T47D (cell line): ENCODE data around the gene ZFR2.

Source experiments
- DNase-seq, 2 experiments: peaks; one replicate each; pipeline versions ENCODE4 v3.0.0 to v3.0.0-alpha.2; 2011 to 2012; ENCODE audit warnings: low read depth in 1 of 2, low spot score in 1 of 2
- JUND ChIP-seq: IDR thresholded peaks from 2 replicates; pipeline ENCODE4 v1.6.1; 2012; ENCODE audit warnings: low read depth
- in situ Hi-C: cut with HindIII; loops from 2 replicates; pipeline ENCODE4 v1.10.0; 2016; ENCODE audit warnings: low sequenced_read_pairs, low pct_unique_long_range_greater_than_20kb

The ZFR2 gene

DNA sequence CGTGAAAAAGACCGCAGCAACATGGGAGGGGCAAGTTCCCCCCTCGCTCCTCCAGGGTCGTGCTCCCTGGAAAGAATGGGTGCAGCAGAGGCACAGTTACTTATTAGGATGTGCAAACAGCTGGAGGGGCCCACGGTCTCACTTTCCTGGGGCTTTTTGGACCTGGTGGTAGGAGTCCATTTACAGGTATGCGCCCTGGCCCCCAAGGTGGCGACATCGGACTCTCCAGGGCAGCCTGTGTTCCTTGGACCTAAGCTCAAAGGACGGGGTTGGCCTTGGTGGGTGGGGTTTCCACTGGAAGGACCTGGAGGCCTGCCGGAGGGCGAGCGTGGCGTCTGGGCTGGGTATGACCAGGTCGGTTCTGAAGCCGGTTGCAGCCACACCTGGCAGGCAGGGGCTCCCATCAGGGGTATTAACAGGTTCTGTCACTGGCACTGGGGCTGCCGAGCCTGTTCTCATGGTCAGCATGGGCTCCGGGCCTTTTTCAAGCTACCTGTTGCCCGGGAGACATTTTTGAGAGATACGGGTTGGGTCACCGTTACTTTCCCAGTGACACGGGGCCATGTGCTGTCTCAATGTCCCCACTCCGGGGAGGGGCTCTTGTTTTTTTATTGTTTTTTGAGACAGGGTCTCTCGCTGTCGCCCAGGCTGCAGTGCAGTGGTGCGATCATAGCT lies 5.9 kb downstream of the ZFR2 start:
- TF ChIP-seq JUND: no peak
- no peak for DNase-seq
- in situ Hi-C loops: no loop called here

DNA sequence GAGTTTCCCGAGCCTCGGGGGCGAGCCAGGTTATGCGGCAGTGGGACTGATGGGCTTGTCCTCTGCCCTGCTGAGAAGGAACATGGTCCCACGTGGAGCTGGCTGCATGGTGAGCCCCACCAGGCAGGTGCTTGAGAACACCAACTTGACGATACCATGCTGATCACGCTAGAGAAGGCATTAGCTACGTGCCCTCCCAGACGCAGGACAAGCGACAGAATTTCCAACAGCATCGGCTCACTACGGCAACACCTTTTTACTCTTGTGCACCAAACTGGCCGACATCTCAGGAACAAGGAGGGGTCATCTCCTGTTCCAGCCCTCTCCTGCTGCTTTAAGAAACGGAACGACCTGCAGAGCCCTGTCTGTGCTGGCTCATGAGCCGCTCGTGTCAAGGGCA lies 8.3 kb downstream of the ZFR2 start:
- no peak for TF ChIP-seq JUND
- no peak for DNase-seq
- in situ Hi-C loops: no loop called here

DNA sequence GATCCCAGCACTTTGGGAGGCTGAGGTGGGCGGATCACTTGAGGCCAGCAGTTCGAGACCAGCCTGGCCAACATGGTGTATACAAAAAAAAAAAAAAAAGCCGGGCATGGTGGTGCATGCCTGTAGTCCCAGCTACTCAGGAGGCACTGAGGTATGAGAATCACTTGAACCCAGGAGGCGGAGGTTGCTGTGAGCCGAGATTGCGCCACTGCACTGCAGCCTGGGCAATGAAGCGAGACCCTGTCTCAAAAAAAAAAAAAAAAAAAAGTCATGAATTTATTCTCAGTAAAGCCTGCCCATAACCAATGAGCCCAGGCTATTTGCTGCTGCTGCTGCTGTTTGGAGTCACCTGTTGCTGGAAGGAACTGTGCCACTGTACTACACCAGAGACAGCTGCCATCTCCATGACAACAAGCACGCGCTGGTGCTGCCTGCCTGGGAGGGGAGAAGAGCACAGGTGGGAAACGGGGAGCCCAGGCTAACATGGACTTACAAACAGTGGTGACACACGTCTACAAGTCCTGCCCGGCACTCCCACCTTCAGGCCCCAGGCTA lies 11.3 kb downstream of the ZFR2 start:
- no peak for TF ChIP-seq JUND
- DNase-seq: peak; percentile 28 to 32
- in situ Hi-C loops: no loop called here

DNA sequence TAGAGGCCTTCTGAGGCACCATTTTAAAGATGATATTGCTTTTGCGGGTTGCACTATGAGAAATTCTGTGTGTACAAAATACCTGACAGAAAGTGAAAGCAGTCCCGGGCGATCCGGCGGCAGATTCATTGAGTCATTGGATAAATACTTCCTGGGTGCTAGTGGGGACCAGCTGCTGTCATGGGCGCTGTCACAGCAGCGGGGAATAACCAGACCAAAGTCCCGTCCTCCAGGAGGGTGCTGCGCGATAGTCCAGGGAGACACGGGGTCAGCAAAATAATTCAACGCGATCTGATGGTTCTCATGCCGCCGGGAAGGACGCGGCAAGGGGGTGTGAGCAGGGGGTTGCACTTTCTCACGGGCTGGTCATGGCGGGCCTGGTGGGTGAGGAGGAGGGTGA lies 13.5 kb downstream of the ZFR2 start:
- TF ChIP-seq JUND: no peak
- peak; percentile 22 to 53 for DNase-seq
- in situ Hi-C loops: no loop called here

DNA sequence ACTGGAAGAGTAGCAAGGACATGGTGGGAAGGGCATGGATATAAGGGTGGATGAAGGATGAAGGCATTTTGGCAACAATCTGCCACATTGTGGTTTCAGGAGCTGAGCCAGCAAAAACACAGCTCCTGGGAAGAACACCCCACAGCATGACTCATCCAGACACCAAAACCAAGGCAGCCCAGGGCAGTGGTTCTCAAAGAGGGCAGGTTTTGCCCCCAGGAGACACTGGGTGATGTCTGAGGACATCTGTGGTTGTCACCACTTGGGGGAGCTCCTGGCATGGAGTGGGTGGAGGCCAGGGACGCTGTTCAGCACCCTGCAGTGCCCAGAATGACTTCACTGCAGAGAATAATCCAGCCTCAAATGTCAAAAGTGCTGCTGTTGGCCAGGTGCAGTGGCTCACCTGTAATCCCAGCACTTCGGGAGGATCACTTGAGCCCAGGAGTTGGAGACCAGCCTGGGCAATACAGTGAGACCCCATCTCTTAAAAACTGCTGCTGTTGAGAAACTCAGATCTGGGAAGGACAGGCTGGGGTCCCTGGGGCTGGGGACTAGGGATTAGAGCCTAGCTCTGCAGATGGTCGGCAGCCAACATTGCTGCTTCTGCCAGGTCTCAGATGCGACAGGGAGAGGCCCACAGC lies 16.1 kb downstream of the ZFR2 start:
- TF ChIP-seq JUND: no peak
- peak; percentile 41 to 78 for DNase-seq
- in situ Hi-C loops: no loop called here

DNA sequence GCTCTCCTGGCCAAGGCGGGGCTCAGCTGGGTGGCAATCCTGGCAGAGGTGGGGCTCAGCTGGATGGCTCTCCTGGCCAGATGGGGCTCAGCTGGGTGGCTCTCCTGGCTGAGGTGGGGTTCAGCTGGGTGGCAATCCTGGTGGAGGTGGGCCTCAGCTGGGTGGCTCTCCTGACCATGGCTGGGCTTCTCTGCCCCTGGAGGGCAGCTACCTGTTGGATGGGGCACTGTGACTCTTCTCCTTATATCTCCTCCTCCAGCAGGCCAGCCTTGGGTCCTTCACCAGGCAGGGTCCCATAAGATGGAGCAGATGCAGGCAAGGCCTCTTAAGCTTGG lies 16.7 kb downstream of the ZFR2 start:
- no peak for DNase-seq
- in situ Hi-C loops: no loop called here
- no peak for TF ChIP-seq JUND

DNA sequence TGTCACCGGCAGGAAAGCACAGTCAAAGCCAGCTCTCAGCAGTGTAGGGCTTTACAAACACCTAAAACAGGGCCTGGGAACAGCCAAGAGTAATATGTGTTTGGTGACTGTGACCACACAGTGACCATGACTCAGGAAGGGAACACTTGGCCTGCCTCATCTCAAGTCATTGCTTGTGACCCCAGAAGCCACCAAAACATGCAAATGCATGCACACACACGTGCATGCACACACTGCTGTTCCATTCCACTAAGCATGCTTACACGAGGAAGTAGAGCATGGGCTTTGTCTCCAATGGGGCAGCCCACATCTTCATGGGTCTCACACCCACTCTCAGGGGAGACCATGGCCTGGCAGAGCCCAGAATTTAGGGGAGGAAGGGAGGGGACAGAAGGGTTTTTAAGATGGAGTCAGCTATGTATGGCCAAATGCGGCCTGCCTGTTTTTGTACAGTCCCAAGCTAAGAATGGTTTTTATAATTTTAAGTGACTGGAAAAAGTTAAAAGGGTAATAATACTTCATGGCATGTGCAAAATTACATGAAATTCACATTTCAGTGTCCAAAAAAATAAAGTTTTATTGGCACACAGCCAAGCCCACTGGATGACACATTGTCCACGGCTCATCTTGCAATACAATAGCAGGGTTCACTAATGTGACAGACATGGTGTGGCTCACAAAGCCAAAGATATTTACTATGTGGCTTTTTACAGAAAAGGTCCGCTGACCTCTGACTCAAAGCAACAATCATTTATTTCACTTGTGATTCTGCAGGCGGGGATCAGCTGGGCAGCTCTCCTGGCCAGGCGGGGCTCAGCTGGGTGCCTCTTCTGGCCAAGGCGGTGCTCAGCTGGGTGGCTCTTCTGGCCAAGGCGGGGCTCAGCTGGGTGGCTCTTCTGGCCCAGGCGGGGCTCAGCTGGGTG lies 17.3 kb downstream of the ZFR2 start:
- no peak for TF ChIP-seq JUND
- no peak for DNase-seq
- in situ Hi-C loops: no loop called here

DNA sequence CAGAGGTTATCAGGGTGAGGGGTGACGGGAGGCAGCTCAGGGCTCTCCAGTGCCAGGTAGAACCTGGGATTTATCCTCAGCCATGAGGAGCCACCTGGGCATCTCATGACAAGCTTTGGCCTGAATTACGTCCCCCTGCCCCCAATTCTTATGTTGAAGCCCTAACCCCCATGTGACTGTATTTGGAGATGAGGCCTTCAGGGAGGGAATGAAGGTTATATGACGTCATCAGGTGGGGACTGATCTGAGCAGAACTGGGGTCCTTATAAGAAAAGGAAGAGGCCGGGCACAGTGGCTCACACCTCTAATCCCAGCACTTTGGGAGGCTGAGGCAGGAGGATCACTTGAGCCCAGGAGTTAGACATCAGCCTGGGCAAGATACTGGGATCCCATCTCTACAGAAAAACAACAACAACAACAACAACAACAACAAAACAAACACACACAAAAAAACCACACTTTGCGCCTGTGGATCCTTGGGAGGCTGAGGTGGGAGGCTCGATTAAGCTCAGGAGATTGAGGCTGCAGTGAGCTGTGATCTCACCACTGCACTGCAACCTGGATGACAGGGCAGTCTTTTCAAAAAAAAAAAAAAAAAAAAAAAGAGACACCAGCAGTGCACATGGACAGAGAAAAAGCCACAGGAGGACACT lies 18.4 kb downstream of the ZFR2 start:
- no peak for DNase-seq
- in situ Hi-C loops: no loop called here

DNA sequence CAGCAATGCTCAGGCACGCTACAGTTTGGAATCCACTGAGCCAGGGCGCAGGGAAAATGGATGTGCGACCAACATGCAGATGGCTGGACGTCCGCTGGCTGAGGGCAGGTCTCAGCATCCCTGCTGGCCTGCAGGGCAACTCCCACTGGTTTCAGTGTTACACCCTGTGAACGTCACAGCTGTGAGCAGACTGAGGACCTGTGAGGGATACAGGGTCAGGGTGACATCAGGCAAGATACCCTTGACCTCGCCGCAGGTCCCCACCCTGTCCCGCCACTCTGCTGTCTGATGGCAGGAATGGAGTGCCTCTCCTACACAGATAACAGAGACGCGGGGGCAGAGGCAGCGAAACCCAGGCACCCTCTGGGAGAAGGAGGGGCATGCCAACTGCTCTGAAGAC lies 19.1 kb downstream of the ZFR2 start:
- in situ Hi-C loops: no loop called here
- no peak for TF ChIP-seq JUND
- DNase-seq: no peak

More for the DNA sequence above, 18.4 kb downstream of the ZFR2 start:
- no peak for TF ChIP-seq JUND

DNA sequence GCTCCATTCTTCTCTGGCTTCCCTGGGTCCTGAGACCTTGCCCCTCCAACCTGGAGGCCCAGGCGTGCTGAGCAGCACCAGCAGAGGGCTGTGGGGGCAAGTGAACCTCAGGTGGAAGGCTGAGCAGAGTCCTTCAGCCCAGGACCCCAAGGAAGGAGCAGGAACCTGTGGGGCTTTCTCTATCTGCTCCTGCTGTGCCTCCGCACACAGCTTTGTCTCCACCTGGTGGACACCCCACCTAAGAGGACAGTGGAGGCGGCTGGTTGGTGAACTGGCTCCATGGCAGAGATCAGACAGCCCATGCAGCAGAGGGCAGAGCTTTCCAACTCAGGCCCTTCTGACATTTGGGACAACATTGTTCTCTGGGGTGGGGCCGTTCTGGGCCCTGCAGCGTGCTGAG lies 19.7 kb downstream of the ZFR2 start:
- DNase-seq: peak; percentile 60 to 76
- no peak for TF ChIP-seq JUND
- in situ Hi-C loops: no loop called here

DNA sequence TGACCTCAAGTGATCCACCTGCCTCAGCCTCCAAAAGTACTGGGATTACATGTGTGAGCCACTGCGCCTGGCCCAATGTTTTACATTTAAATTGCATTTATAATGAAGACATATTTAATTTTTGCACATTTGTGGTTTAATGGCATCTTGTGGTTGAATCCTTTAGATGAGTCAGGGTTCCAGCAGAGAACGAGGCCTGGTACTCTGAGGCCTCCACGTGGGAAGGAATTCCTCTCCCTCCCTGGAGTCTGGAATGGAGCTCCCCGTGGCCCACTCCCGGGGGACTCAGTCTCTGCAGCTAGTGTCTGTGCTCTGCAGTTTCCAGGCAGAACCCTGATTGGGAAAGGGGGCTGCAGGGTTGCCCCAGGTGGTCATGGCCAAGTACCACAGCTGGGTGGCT lies 24.2 kb downstream of the ZFR2 start:
- in situ Hi-C loops: no loop called here
- DNase-seq: no peak

DNA sequence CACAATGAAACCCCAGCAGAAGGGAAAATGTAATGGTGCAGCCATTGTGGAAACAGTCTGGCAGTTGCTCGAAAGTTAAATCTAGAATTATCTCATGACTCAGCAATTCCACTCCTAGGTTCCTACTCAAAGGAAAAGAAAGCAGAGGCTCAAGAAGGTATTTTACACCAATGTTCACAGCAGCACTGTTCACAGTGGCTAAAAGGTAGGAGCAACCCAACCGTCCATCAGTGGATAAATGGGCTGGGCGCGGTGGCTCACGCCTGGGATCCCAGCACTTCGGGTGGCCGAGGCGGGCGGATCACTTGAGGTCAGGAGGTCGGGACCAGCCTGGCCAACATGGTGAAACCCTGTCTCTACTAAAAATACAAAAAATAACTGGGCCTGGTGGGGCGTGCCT lies 25.9 kb downstream of the ZFR2 start:
- in situ Hi-C loops: no loop called here
- DNase-seq: no peak
- TF ChIP-seq JUND: no peak

More for the DNA sequence above, 24.2 kb downstream of the ZFR2 start:
- no peak for TF ChIP-seq JUND
